HG03139 (cell line): ENCODE measurements around the gene UBLCP1.

Experiments
- ATAC-seq: cut with Tn5 transposase; IDR thresholded peaks from one replicate; pipeline ENCODE4 v1.9.1; 2021; ENCODE audit not compliant: unreplicated experiment

The UBLCP1 gene

GRCh38 chr5:159310511-159310910 lies 47.4 kb downstream of the UBLCP1 start:
- ATAC-seq, result no peak

- no peak for ATAC-seq
Measured at GRCh38 chr5:159311063-159311462, 48.0 kb downstream of the UBLCP1 start.

- ATAC-seq, result no peak
Measured at GRCh38 chr5:159313197-159313596, 50.1 kb downstream of the UBLCP1 start.

- no peak for ATAC-seq
Measured at GRCh38 chr5:159316519-159317383, 53.7 kb downstream of the UBLCP1 start.

GRCh38 chr5:159317849-159318248 lies 54.8 kb downstream of the UBLCP1 start:
- ATAC-seq, result no peak

- no peak for ATAC-seq
Measured at GRCh38 chr5:159318448-159318847, 55.4 kb downstream of the UBLCP1 start.

- no peak for ATAC-seq
Measured at GRCh38 chr5:159319363-159319762, 56.3 kb downstream of the UBLCP1 start.

- ATAC-seq, result no peak
Measured at GRCh38 chr5:159319832-159320231, 56.7 kb downstream of the UBLCP1 start.

- no peak for ATAC-seq
Measured at GRCh38 chr5:159322180-159322579, 59.1 kb downstream of the UBLCP1 start.

DNA sequence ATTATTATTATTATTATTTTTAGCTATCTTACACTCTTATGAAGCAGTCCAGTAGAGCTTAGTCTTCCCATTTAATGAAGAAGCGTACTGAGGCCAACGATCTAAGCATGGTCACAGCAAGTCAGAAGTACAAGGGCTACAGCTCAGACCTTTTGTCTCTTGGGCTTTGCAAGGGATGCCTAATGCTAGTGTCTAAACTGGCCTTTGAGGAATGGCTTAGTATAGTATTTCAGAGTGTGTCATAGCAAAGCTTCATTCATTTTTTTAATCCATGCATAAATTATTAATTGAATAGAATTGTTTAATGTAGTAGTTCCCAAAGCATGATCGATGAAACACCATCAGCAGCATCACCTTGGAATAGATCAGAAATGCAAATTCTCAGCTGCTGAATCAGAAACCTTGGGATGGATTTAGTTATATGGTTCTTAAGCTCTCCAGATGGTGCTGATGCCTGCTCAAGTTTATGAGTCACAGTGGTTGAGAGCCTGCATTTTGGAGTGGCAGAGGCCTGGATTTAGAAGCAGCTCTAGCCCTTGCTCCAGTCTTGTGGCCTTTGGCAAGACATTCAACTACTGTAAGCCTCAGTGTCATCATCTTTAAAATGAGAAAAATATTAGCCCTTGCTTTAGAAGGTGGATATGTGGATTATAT lies 61.1 kb downstream of the UBLCP1 start:
- ATAC-seq, result no peak

DNA sequence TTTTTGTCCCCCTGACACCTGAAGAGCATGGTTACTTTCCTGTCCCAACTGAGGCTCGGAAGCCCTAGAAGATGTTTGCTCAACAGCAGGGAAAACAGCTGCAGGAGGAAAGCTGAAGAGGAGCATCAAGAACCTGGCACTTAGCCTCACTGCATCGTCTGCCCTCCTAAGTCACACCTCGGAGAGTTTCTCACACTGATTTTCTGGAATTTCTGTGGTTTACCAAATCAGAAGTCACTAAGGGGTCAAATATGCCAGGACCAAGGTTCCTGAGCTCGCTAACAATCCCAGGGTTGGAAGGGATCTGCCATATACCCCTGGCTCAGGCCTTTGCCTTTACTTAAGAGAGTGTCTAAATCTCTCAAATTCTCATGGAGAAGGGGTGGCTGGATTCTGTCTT lies 61.9 kb downstream of the UBLCP1 start:
- ATAC-seq, result no peak

GRCh38 chr5:159330131-159330800 lies 67.2 kb downstream of the UBLCP1 start, which contains the start of gene IL12B:
IL12B (minus strand) TSS chr5:159330487; CDS start chr5:159326782, 3,705 bp downstream.
- no peak for ATAC-seq

DNA sequence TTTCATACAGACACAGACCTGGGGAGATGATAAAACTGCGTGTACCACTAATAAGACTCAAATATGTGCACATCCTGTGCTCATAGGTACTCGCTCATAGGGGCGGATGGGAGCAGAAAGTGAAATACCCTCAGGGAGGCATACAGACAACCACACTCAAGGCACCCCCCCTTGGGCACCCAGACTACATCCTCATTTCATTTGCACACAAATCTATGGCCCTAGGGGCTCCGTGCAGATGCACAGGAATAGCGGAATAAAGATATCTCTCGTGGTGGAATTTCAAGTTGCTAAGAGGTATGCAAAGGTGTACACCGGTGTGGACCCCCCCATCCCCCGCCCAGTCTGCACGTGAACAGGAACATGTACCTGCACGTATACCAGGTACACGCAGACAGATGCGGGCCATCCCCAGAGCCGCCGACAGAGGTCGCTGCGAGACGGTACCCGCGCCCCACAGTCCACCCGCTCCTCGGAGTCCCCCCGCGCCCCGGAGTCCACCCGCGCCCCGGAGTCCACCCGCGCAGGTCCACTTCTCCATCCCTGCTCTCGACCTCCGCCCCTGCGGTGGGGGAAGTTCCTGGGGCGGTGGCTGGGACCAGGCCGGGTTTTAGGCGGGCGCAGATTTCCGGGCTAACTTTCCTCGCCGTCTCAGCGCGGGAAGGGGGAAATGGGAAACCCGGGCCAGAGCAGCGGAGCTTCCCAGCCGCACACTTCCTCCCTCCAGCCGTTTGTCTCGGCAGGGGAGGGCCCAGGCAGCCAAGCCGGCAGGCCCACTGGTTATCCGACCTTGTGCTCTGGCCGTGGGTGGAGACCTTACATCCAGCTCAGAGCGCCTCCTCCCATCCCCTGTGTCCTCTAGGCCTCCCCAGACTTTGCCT lies 68.2 kb downstream of the UBLCP1 start:
- peak; percentile 64 for ATAC-seq

DNA sequence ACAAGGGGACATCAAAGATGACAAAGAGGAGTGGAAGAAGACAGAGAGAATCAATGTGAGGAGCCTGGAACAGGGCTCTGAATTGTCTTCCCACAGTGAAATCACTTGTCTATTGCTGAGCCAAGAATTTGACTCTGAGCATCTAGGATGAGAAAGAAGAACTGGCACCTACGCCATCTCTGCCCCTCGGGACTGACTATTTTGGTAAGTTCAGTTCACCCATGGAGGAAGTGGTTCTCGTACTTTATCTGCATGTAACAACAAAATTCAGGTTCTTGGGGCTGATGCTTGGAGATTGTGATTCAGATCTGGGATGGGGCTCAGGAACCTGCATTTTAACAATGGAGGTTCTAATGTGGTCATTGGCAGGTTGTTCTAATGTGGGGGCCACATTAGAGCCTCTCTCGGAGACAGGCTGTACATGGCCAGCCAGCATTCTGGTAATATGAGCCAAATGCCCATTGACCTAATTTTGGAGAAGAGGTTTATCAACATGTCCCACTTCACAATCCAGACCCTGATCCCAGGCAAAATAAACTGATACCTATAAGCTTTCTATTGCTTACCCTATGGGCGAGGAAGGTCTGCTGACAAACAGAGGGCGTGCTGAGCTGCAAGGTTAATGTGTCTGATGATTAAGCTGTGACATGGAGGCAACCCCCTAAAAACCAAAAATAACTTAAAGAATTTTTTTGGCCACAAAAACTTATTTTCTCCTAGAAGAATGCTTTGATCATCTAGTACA lies 69.9 kb downstream of the UBLCP1 start:
- ATAC-seq, result no peak

DNA sequence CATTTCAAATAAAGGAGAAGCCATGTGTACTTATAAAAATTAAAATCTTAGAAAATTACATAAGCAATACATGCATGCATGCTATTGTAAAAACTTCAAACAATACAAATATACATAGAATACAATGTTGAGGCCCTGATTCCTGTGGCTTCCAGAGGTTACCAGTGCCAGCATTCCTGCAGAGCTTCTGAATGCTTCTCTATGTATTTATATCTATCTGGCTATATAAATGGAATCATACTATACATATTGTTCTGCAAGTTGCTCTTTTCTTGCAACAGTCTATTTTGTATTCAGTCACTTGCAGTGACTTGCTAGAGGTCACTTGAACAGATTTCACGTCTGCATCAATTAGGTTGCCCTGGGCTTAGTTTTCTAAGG lies 70.4 kb downstream of the UBLCP1 start:
- ATAC-seq, result no peak
